GM21619 (cell line): Measurements from ENCODE around the gene SLC22A31.
"Not testable (repeated sequence)": the region's sequence is repeated elsewhere in the genome, so short reads cannot be mapped to it uniquely, and the experiment has no call there.

Experiments
- ATAC-seq: cut with Tn5 transposase; IDR thresholded peaks from one replicate; pipeline ENCODE4 v1.9.1; 2021; ENCODE audit not compliant: unreplicated experiment

SLC22A31 gene

GRCh38 chr16:89193576-89194293 is 6.6 kb downstream of the SLC22A31 start:
- ATAC-seq = no peak

GRCh38 chr16:89192956-89193575 is 7.3 kb downstream of the SLC22A31 start:
- ATAC-seq = no peak

GRCh38 chr16:89192186-89192955 is 8.0 kb downstream of the SLC22A31 start:
- ATAC-seq = not testable (repeated sequence)

- no peak for ATAC-seq
Observed at GRCh38 chr16:89191901-89192185, 8.5 kb downstream of the SLC22A31 start.

GRCh38 chr16:89191033-89191900 is 9.1 kb downstream of the SLC22A31 start:
- no peak for ATAC-seq

- no peak for ATAC-seq
Observed at GRCh38 chr16:89190150-89190958, 10.0 kb downstream of the SLC22A31 start.

GRCh38 chr16:89189358-89190025 is 10.8 kb downstream of the SLC22A31 start:
- ATAC-seq = no peak

- ATAC-seq = not testable (repeated sequence)
Observed at GRCh38 chr16:89188471-89189357, 11.6 kb downstream of the SLC22A31 start.

- no peak for ATAC-seq
Observed at GRCh38 chr16:89187770-89188392, 12.5 kb downstream of the SLC22A31 start.

- no peak for ATAC-seq
Observed at GRCh38 chr16:89187032-89187769, 13.1 kb downstream of the SLC22A31 start.

GRCh38 chr16:89186593-89187031 is 13.7 kb downstream of the SLC22A31 start:
- not testable (repeated sequence) for ATAC-seq

GRCh38 chr16:89185887-89186592 is 14.3 kb downstream of the SLC22A31 start:
- not testable (repeated sequence) for ATAC-seq

- no peak for ATAC-seq
Observed at GRCh38 chr16:89184933-89185794, 15.2 kb downstream of the SLC22A31 start.

GRCh38 chr16:89184677-89184932 is 15.7 kb downstream of the SLC22A31 start:
- no peak for ATAC-seq

- no peak for ATAC-seq
Observed at GRCh38 chr16:89183975-89184676, 16.2 kb downstream of the SLC22A31 start.

GRCh38 chr16:89183463-89183862 is 16.9 kb downstream of the SLC22A31 start:
- no peak for ATAC-seq
